A549 (cell line): ENCODE results near the gene DHRS11. TPM values are rescaled to one million over a fixed set of nuclear protein-coding genes. Genes with fewer than 3 reads are reported as not detected.

Source experiments
- ATAC-seq, 2 experiments: fragments of 200-7000 bp in 1 of 2; fragments of >200 bp in 1 of 2; cut with Nextera tagmentation in 1 of 2; cut with Tn5 transposase in 1 of 2; 3 replicates each; pipeline versions ENCODE4 v1.8.0 to v1.9.1; 2018 to 2020; ENCODE audit warnings: mild to moderate bottlenecking in 1 of 2, moderate library complexity in 1 of 2
- CTCF ChIA-PET: fragments of 300-600 bp; sonication (Branson Sonifier 250); formaldehyde crosslinking; extraction: SDS; loops from one replicate; lab custom pipeline; 2021; ENCODE audit warnings: antibody characterized with exemption, inconsistent platforms; lab: Yijun Ruan, JAX
- POLR2A ChIA-PET: fragments of 350-600 bp; formaldehyde crosslinking; extraction: SDS; loops from one replicate; lab custom pipeline; 2021; ENCODE audit warnings: antibody characterized with exemption, inconsistent platforms; lab: Yijun Ruan, JAX
- DNase-seq, 2 experiments: peaks; one replicate each; pipeline versions ENCODE4 v3.0.0 to v3.0.0-alpha.2; 2011 to 2016; ENCODE audit warnings: low read depth in 1 of 2, low spot score in 1 of 2
- FAIRE-seq: peaks from 2 replicates; lab custom pipeline; 2011; peaks lifted over from hg19 to GRCh38; lab: Jason Lieb, UNC
- H3K27ac ChIP-seq, 2 experiments: fragments of >200 bp; sonication (Bioruptor Twin); formaldehyde crosslinking; 3 replicates each; pipeline ENCODE4 v1.5.1; 2016 to 2017
- H3K4me1 ChIP-seq: fragments of >200 bp; sonication (Bioruptor Twin); formaldehyde crosslinking; 3 replicates; pipeline ENCODE4 v1.6.1; 2016
- H3K4me2 ChIP-seq: fragments of >200 bp; sonication (Bioruptor Twin); formaldehyde crosslinking; 3 replicates; pipeline ENCODE4 v1.6.1; 2016
- H3K4me3 ChIP-seq: fragments of >200 bp; sonication (Bioruptor Twin); formaldehyde crosslinking; 3 replicates; pipeline ENCODE4 v1.5.1; 2016
- H3K9me3 ChIP-seq: fragments of >200 bp; sonication (Bioruptor Twin); formaldehyde crosslinking; 3 replicates; pipeline ENCODE4 v1.6.1; 2016
- BCL3 ChIP-seq: fragments of >200 bp; sonication (Bioruptor Twin); formaldehyde crosslinking; IDR thresholded peaks from 3 replicates; pipeline ENCODE4 v1.6.1; 2016
- CHD2 ChIP-seq: fragments of 150-350 bp; IDR thresholded peaks from 2 replicates; pipeline ENCODE4 v1.6.1; 2014; ENCODE audit warnings: low read length; ENCODE audit not compliant: partially characterized antibody
- CHD4 ChIP-seq: fragments of 200-600 bp; sonication (generic); IDR thresholded peaks from 2 replicates; pipeline ENCODE4 v1.6.1; 2016; ENCODE audit warnings: antibody characterized with exemption, mild to moderate bottlenecking, borderline replicate concordance
- E2F6 ChIP-seq: IDR thresholded peaks from 2 replicates; pipeline ENCODE4 v1.6.1; 2012; ENCODE audit warnings: low read depth, borderline replicate concordance
- ESRRA ChIP-seq: fragments of 150-350 bp; IDR thresholded peaks from 2 replicates; pipeline ENCODE4 v1.6.1; 2014; ENCODE audit warnings: mild to moderate bottlenecking, low read length, borderline replicate concordance
- HOXB5 ChIP-seq: fragments of 250-450 bp; sonication (Bioruptor Pico); IDR thresholded peaks from 2 replicates; pipeline ENCODE4 v1.5.0; 2020; ENCODE audit warnings: mild to moderate bottlenecking, moderate library complexity
- JUN ChIP-seq, 2 experiments: fragments of >200 bp; sonication (Bioruptor Twin); formaldehyde crosslinking; IDR thresholded peaks; 2 replicates in 1 of 2; 3 replicates in 1 of 2; pipeline ENCODE4 v1.6.1; 2016 to 2017
- MAX ChIP-seq: IDR thresholded peaks from 2 replicates; pipeline ENCODE4 v1.6.1; 2012
- MAZ ChIP-seq: fragments of 150-350 bp; IDR thresholded peaks from 2 replicates; pipeline ENCODE4 v1.6.1; 2014; ENCODE audit warnings: antibody characterized with exemption, low read depth, low read length, borderline replicate concordance
- MYC ChIP-seq: IDR thresholded peaks from 2 replicates; pipeline ENCODE4 v1.6.1; 2012; ENCODE audit warnings: mild to moderate bottlenecking, inconsistent platforms, low read length, improper control_type of control experiment, borderline replicate concordance
- PHF8 ChIP-seq: fragments of 200-600 bp; sonication (generic); IDR thresholded peaks from 2 replicates; pipeline ENCODE4 v1.6.1; 2016; ENCODE audit warnings: low read depth, mild to moderate bottlenecking, antibody characterized with exemption, moderate library complexity, borderline replicate concordance
- POLR2A ChIP-seq: IDR thresholded peaks from 2 replicates; pipeline ENCODE4 v1.6.1; 2012; ENCODE audit warnings: mild to moderate bottlenecking, low read length
- POLR2AphosphoS2 ChIP-seq: conservative IDR thresholded peaks from 2 replicates; pipeline ENCODE4 v1.6.1; 2012; ENCODE audit warnings: low read length, improper control_type of control experiment, inconsistent platforms
- RARB ChIP-seq: fragments of 250-450 bp; sonication (Bioruptor Pico); IDR thresholded peaks from 2 replicates; pipeline ENCODE4 v1.8.0; 2021; ENCODE audit warnings: mild to moderate bottlenecking, moderate library complexity
- RFX5 ChIP-seq: fragments of 450-650 bp; IDR thresholded peaks from 2 replicates; pipeline ENCODE4 v1.7.1; 2014; ENCODE audit warnings: antibody characterized with exemption, mild to moderate bottlenecking, moderate library complexity
- SMC3 ChIP-seq: fragments of >200 bp; sonication (Bioruptor Twin); formaldehyde crosslinking; IDR thresholded peaks from 3 replicates; pipeline ENCODE4 v1.6.1; 2018; ENCODE audit warnings: inconsistent platforms
- TFCP2L1 ChIP-seq: fragments of 250-450 bp; sonication (Bioruptor Pico); IDR thresholded peaks from 2 replicates; pipeline ENCODE4 v1.5.0; 2021; ENCODE audit warnings: mild to moderate bottlenecking
- USF2 ChIP-seq: fragments of 450-650 bp; IDR thresholded peaks from 2 replicates; pipeline ENCODE4 v1.6.1; 2014; ENCODE audit warnings: antibody characterized with exemption
- ZC3H11A ChIP-seq: fragments of 450-650 bp; IDR thresholded peaks from 2 replicates; pipeline ENCODE4 v1.6.1; 2014; ENCODE audit warnings: antibody characterized with exemption, mild to moderate bottlenecking
- ZFP36 ChIP-seq: fragments of 450-650 bp; IDR thresholded peaks from 2 replicates; pipeline ENCODE4 v1.6.1; 2014; ENCODE audit warnings: borderline replicate concordance; ENCODE audit not compliant: partially characterized antibody
- ZNF302 ChIP-seq: fragments of 250-450 bp; sonication (Bioruptor Pico); IDR thresholded peaks from 2 replicates; pipeline ENCODE4 v1.9.0; 2021; ENCODE audit warnings: inconsistent platforms, mild to moderate bottlenecking, moderate library complexity
- ZSCAN20 ChIP-seq: fragments of 250-450 bp; sonication (Bioruptor Pico); IDR thresholded peaks from 2 replicates; pipeline ENCODE4 v1.8.0; 2022; ENCODE audit warnings: mild to moderate bottlenecking, moderate library complexity
- WGBS: methylation state at CpG from one replicate; pipeline ENCODE4 v1.1.6; 2017; ENCODE audit errors: missing lambda C conversion rate; 5-methylcytosine and 5-hydroxymethylcytosine counted together
- polyA plus RNA-seq, 4 experiments: library from polyadenylated mRNA; depleted of rRNA in 3 of 4; stranded (reverse); fragments of >200 nt; fragmentation: RNase III in 1 of 4; extraction: RNeasy Plus Mini Kit Qiagen cat#74134 plus additional on column Dnase treatment in 1 of 4; gene quantifications; 2 replicates in 3 of 4; 3 replicates in 1 of 4; pipeline ENCODE4 v1.2.3, GENCODE V29; 2011 to 2017
- TF ChIP-seq, protein P1 (sequence below): fragments of 200-600 bp; sonication (generic); IDR thresholded peaks from 2 replicates; pipeline ENCODE4 v1.6.1; 2016; ENCODE audit warnings: antibody characterized with exemption, mild to moderate bottlenecking, moderate library complexity
- TF ChIP-seq, protein P2 (sequence below): fragments of 250-450 bp; sonication (Bioruptor Pico); IDR thresholded peaks from 2 replicates; pipeline ENCODE4 v1.5.0; 2021; ENCODE audit warnings: mild to moderate bottlenecking, moderate library complexity, borderline replicate concordance
- TF ChIP-seq, protein P3 (sequence below): fragments of >200 bp; sonication (Bioruptor Twin); formaldehyde crosslinking; IDR thresholded peaks from 3 replicates; pipeline ENCODE4 v1.5.1; 2016
- TF ChIP-seq, protein P4 (sequence below): fragments of 150-350 bp; IDR thresholded peaks from 2 replicates; pipeline ENCODE4 v1.6.1; 2014; ENCODE audit warnings: low read depth, mild to moderate bottlenecking, low read length

Gene DHRS11
- polyA plus RNA-seq, 2 of the 4 experiments (the other 2 are of a cell fraction) = 9.5 to 9.6 TPM

DNA sequence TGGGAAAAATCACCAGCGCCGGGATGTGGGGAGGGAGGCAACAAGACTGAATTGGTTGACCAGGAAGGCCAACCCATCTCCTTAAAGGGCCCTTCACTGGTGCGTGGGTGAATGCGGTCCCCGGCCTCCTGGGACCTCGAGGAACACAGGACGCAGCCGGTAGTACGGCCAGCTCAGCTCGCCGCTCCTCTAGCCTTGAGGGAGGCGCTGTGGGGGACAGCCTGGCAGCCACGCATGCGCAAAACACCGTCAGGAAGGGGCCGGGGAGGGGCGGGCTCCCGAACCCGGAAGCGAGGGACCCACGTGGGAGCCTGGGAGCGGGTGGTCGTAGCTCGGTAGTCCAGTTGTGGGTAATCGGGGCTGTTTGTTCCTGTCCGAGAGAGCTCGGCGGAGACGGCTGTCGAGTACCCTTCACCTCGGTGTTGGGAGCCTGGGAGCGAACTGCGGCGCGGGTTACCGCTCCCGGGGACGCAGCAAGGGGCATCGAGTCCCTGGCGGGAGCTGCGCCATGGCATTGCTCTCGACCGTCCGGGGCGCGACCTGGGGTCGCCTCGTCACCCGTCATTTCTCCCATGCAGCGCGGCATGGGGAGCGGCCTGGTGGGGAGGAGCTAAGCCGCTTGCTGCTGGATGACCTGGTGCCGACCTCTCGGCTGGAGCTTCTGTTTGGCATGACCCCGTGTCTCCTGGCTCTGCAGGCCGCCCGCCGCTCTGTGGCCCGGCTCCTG, 9.8 kb downstream of the DHRS11 start, which contains the start of gene MRM1:
Gene MRM1 (plus strand): TSS at position 281 of the 727 bp plus-strand sequence. CDS start 228 bp downstream, at position 509.
- ATAC-seq (peak; percentile 81 to 92), FAIRE-seq (no peak), DNase-seq (peak; percentile 89 to 96)
- peaks cover 24% of the 10 kb centered on the region for H3K4me1 ChIP-seq
- WGBS = under 1% methylated on average over 38 of the region's 60 CpGs
- H3K9me3 ChIP-seq = no peaks in the 10 kb centered on the region
- peak within 1 kb of the TSS; percentile 87 to 94 for H3K27ac ChIP-seq
- H3K4me2 ChIP-seq = peak within 1 kb of the TSS; percentile 95
- ChIA-PET CTCF (interaction anchor here (0.5 to 5.5 kb wide), 23 partner anchors 10 to 772 kb away, joined by 3 to 96 read pairs (median 8); partner anchors contain the start of genes DHRS11, MYO19 and PIGW), POLR2A (interaction anchor here (0.5 to 3.1 kb wide), 13 partner anchors 9 to 760 kb away, joined by 3 to 35 read pairs (median 3); partner anchors contain the start of genes AATF, DHRS11, GGNBP2 and MYO19)
- peak within 1 kb of the TSS; percentile 66 for H3K4me3 ChIP-seq
- TF ChIP-seq RARB (CRISPR knock-in tag) (0 out of 2 replicates have a peak, but pooled peaks have one; percentile 48), MAX (peak; percentile 99), POLR2AphosphoS2 (peak; percentile 84; the same call in 1 of the 2 replicates), ZSCAN20 (CRISPR knock-in tag) (no peak), SMC3 (no peak), PHF8 (peak; percentile 76), MAZ (0 out of 2 replicates have a peak, but pooled peaks have one; percentile 12), CHD4 (no peak), ZC3H11A (no peak), HOXB5 (no peak), ESRRA (no peak), E2F6 (peak; percentile 83), BCL3 (peak; percentile 92), CHD2 (no peak), USF2 (peak; percentile 79), ZNF302 (CRISPR knock-in tag) (no peak), MYC (peak; percentile 100), TFCP2L1 (CRISPR knock-in tag) (peak; percentile 85), ZFP36 (no peak), JUN (IDR thresholded peaks at IDR 0.05) (peak in 1 of 2 experiments; percentile 90; a peak in 4 of 5 replicates), RFX5 (0 out of 2 replicates have a peak, but pooled peaks have one; percentile 33), POLR2A (peak; percentile 97)
- TF ChIP-seq, protein P1, sequence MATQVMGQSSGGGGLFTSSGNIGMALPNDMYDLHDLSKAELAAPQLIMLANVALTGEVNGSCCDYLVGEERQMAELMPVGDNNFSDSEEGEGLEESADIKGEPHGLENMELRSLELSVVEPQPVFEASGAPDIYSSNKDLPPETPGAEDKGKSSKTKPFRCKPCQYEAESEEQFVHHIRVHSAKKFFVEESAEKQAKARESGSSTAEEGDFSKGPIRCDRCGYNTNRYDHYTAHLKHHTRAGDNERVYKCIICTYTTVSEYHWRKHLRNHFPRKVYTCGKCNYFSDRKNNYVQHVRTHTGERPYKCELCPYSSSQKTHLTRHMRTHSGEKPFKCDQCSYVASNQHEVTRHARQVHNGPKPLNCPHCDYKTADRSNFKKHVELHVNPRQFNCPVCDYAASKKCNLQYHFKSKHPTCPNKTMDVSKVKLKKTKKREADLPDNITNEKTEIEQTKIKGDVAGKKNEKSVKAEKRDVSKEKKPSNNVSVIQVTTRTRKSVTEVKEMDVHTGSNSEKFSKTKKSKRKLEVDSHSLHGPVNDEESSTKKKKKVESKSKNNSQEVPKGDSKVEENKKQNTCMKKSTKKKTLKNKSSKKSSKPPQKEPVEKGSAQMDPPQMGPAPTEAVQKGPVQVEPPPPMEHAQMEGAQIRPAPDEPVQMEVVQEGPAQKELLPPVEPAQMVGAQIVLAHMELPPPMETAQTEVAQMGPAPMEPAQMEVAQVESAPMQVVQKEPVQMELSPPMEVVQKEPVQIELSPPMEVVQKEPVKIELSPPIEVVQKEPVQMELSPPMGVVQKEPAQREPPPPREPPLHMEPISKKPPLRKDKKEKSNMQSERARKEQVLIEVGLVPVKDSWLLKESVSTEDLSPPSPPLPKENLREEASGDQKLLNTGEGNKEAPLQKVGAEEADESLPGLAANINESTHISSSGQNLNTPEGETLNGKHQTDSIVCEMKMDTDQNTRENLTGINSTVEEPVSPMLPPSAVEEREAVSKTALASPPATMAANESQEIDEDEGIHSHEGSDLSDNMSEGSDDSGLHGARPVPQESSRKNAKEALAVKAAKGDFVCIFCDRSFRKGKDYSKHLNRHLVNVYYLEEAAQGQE = no peak; the same call in 1 of the 2 replicates
- TF ChIP-seq, protein P2, sequence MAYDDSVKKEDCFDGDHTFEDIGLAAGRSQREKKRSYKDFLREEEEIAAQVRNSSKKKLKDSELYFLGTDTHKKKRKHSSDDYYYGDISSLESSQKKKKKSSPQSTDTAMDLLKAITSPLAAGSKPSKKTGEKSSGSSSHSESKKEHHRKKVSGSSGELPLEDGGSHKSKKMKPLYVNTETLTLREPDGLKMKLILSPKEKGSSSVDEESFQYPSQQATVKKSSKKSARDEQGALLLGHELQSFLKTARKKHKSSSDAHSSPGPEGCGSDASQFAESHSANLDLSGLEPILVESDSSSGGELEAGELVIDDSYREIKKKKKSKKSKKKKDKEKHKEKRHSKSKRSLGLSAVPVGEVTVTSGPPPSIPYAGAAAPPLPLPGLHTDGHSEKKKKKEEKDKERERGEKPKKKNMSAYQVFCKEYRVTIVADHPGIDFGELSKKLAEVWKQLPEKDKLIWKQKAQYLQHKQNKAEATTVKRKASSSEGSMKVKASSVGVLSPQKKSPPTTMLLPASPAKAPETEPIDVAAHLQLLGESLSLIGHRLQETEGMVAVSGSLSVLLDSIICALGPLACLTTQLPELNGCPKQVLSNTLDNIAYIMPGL = no peak; the same call in 1 of the 2 replicates
- TF ChIP-seq, protein P3, sequence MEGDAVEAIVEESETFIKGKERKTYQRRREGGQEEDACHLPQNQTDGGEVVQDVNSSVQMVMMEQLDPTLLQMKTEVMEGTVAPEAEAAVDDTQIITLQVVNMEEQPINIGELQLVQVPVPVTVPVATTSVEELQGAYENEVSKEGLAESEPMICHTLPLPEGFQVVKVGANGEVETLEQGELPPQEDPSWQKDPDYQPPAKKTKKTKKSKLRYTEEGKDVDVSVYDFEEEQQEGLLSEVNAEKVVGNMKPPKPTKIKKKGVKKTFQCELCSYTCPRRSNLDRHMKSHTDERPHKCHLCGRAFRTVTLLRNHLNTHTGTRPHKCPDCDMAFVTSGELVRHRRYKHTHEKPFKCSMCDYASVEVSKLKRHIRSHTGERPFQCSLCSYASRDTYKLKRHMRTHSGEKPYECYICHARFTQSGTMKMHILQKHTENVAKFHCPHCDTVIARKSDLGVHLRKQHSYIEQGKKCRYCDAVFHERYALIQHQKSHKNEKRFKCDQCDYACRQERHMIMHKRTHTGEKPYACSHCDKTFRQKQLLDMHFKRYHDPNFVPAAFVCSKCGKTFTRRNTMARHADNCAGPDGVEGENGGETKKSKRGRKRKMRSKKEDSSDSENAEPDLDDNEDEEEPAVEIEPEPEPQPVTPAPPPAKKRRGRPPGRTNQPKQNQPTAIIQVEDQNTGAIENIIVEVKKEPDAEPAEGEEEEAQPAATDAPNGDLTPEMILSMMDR = peak; percentile 33; the same call in 2 of the 3 replicates
- TF ChIP-seq, protein P4, sequence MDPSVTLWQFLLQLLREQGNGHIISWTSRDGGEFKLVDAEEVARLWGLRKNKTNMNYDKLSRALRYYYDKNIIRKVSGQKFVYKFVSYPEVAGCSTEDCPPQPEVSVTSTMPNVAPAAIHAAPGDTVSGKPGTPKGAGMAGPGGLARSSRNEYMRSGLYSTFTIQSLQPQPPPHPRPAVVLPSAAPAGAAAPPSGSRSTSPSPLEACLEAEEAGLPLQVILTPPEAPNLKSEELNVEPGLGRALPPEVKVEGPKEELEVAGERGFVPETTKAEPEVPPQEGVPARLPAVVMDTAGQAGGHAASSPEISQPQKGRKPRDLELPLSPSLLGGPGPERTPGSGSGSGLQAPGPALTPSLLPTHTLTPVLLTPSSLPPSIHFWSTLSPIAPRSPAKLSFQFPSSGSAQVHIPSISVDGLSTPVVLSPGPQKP = no peak
